GM12891 (cell line): Measurements from ENCODE around the gene GATA5.

Source experiments
- DNase-seq: peaks from one replicate; pipeline ENCODE4 v3.0.0; 2011; ENCODE audit warnings: low spot score; ENCODE audit not compliant: insufficient read length
- FAIRE-seq: peaks from 2 replicates; lab custom pipeline; 2011; peaks lifted over from hg19 to GRCh38; lab: Jason Lieb, UNC
- PAX5 ChIP-seq: IDR thresholded peaks from 2 replicates; pipeline ENCODE4 v1.6.1; 2011; ENCODE audit warnings: low read length, moderate library complexity, mild to moderate bottlenecking; ENCODE audit not compliant: insufficient read depth, severe bottlenecking
- POLR2A ChIP-seq: IDR thresholded peaks from 2 replicates; pipeline ENCODE4 v1.6.1; 2011; ENCODE audit warnings: low read depth, low read length, control low read depth
- POLR2AphosphoS5 ChIP-seq: IDR thresholded peaks from 2 replicates; pipeline ENCODE4 v1.6.1; 2011; ENCODE audit warnings: low read depth, low read length, control low read depth
- POU2F2 ChIP-seq: IDR thresholded peaks from 2 replicates; pipeline ENCODE4 v1.6.1; 2011; ENCODE audit warnings: low read depth, mild to moderate bottlenecking, control low read depth, low read length, moderate library complexity
- SPI1 ChIP-seq: IDR thresholded peaks from 2 replicates; pipeline ENCODE4 v1.6.1; 2011; ENCODE audit warnings: low read depth, low read length, control low read depth
- TAF1 ChIP-seq: IDR thresholded peaks from 2 replicates; pipeline ENCODE4 v1.6.1; 2011; ENCODE audit warnings: low read depth, low read length, control low read depth

Gene GATA5

GRCh38 chr20:62482974-62483373 lies 7.2 kb upstream of the GATA5 start:
- FAIRE-seq (no peak), DNase-seq (no peak)
- no peak for TF ChIP-seq SPI1
- TF ChIP-seq POLR2A, result no peak
- TF ChIP-seq POLR2AphosphoS5, result no peak
- no peak for TF ChIP-seq TAF1
- no peak for TF ChIP-seq PAX5

- TF ChIP-seq POU2F2 (no peak), POLR2AphosphoS5 (no peak), SPI1 (no peak), POLR2A (no peak), PAX5 (no peak), TAF1 (no peak)
- FAIRE-seq (no peak), DNase-seq (no peak)
Observed at GRCh38 chr20:62482146-62482809, 6.5 kb upstream of the GATA5 start.

- FAIRE-seq, result no peak
- TF ChIP-seq POLR2AphosphoS5 (no peak), TAF1 (no peak), PAX5 (no peak), SPI1 (no peak), POU2F2 (no peak), POLR2A (no peak)
Observed at GRCh38 chr20:62481425-62482145, 5.8 kb upstream of the GATA5 start.

GRCh38 chr20:62480318-62480717 lies 4.5 kb upstream of the GATA5 start:
- FAIRE-seq (no peak), DNase-seq (no peak)
- TF ChIP-seq SPI1 (no peak), PAX5 (no peak), POLR2A (no peak), TAF1 (no peak), POU2F2 (no peak)

More at GRCh38 chr20:62481425-62482145, 5.8 kb upstream of the GATA5 start:
- DNase-seq, result no peak

- FAIRE-seq, result no peak
- no peak for DNase-seq
Observed at GRCh38 chr20:62479656-62480055, 3.9 kb upstream of the GATA5 start.

GRCh38 chr20:62479156-62479555 lies 3.4 kb upstream of the GATA5 start:
- FAIRE-seq, result no peak
- TF ChIP-seq TAF1 (no peak), SPI1 (no peak), POLR2A (no peak), PAX5 (no peak), POLR2AphosphoS5 (no peak), POU2F2 (no peak)
- DNase-seq, result no peak

More at GRCh38 chr20:62479656-62480055, 3.9 kb upstream of the GATA5 start:
- TF ChIP-seq TAF1 (no peak), PAX5 (no peak), POU2F2 (no peak), POLR2A (no peak), POLR2AphosphoS5 (no peak), SPI1 (no peak)

- no peak for TF ChIP-seq POLR2AphosphoS5
- no peak for TF ChIP-seq SPI1
- TF ChIP-seq POLR2A, result no peak
- TF ChIP-seq POU2F2, result no peak
- no peak for TF ChIP-seq PAX5
- TF ChIP-seq TAF1, result no peak
- FAIRE-seq, result no peak
- no peak for DNase-seq
Observed at GRCh38 chr20:62477669-62478455, 2.1 kb upstream of the GATA5 start.

GRCh38 chr20:62476056-62476838 lies 452 bp upstream of the GATA5 start:
- no peak for DNase-seq
- TF ChIP-seq TAF1 (no peak), POLR2A (no peak), SPI1 (no peak)
- FAIRE-seq, result no peak

GRCh38 chr20:62475027-62475771 lies 596 bp downstream of the GATA5 start:
- no peak for FAIRE-seq
- TF ChIP-seq PAX5 (no peak), POU2F2 (no peak), TAF1 (no peak), SPI1 (no peak), POLR2AphosphoS5 (no peak), POLR2A (no peak)
- DNase-seq, result no peak
